ENCODE measurements around the gene RARRES1.

RARRES1 gene

GRCh38 chr3:158763421-158763820, 31.2 kb upstream of the RARRES1 start:
- no peak for DNase-seq

- DNase-seq = no peak
These were observed 30.4 kb upstream of the RARRES1 start for GRCh38 chr3:158762701-158763100.

GRCh38 chr3:158761350-158761749, 29.1 kb upstream of the RARRES1 start:
- DNase-seq = no peak

- no peak for DNase-seq
These were observed 23.2 kb upstream of the RARRES1 start for GRCh38 chr3:158755421-158755820.

DNA sequence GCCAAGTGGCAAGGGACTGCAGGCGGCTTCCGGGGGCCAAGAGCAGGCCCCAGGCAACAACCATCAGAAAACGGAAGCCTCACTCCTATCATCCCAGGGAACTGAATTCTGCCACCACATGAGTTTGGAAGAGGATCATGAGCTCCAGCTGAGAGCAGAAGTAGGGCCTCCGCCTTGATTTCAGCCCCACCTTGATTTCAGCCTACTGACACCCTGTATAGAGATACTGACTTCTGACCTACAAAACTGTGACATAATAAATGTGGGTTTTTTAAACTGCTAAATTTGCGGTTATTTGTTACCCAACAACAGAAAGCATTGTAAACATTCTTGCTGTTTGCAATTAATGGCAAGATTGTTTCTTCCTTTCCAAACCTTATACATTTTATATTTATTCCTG, 21.6 kb upstream of the RARRES1 start:
- DNase-seq = no peak

GRCh38 chr3:158751316-158751715, 19.1 kb upstream of the RARRES1 start:
- no peak for DNase-seq

- no peak for DNase-seq
These were observed 17.8 kb upstream of the RARRES1 start for GRCh38 chr3:158750016-158750415.

DNA sequence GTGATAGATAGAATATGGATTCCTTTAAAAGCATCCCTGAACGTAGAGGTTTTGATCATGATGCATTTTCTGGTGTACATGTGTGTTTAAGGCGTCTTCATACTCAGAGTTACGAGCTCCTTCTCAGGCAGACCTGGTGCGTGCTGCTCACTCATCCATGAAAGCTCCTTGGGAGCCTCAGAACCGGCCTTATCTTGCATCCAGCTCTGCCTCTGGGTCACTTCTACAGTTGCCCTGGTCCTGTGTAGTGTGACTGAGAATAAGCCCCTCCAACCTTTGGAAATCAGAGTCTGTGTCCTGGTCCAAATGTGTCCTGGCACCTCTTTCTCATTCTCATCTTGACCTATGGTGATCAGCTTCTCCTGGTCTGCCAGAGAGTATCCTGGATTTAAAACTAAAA, 17.3 kb upstream of the RARRES1 start:
- DNase-seq = no peak

- DNase-seq = no peak
These were observed 16.1 kb upstream of the RARRES1 start for GRCh38 chr3:158748237-158748828.

GRCh38 chr3:158747417-158747816, 15.2 kb upstream of the RARRES1 start:
- DNase-seq = no peak

DNA sequence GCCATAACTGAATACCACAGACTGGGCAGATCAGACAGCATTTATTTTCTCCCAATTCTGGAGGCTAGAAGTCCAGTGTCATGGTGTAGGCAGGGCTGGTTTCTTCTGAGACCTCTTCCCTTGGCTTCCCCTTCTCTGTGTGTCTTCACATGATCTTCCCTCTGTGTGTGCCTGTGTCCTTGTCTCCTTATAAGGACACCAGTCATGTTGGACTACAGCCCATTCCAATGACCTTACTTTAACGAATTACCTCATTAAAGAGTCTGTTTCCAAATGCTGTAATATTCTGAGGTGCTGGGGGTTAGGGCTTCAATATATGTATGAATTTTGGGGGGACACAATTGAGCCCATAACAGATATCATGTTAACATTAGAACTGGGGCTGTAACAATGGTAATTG, 13.3 kb upstream of the RARRES1 start:
- DNase-seq = no peak

DNA sequence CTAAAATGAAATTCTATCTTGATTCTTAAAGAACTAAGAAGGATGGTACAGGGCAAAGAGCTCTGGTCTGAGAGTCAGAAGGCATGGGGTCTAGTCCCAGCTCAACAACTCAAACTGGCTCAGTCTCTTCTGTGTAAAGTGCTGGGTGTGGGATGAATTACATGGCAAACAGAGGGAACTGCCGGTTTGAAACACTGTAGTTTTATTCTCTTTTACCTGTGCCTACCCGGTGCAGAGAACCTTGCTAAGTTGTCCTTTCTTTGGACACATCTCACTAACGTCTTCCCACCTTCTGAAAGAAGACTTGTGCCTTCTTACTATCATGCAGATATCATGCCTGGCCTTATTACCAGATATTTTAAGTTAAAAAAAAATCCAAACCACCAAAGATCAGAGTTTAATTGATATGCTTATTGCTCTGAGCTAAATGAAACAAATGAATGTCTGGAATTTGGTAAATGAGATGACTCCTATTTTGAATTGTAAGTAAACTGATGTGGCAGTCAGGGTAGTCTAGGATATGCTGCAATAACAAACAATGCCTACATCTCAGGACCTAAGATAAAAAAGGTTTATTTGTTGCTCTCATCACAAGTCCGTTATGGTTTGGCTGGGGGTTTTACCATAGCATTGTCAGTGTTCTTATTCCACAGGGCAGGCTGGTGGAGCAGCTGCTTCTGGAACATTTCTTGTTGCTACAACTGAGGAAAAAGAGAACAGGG, 12.5 kb upstream of the RARRES1 start:
- DNase-seq = no peak

DNA sequence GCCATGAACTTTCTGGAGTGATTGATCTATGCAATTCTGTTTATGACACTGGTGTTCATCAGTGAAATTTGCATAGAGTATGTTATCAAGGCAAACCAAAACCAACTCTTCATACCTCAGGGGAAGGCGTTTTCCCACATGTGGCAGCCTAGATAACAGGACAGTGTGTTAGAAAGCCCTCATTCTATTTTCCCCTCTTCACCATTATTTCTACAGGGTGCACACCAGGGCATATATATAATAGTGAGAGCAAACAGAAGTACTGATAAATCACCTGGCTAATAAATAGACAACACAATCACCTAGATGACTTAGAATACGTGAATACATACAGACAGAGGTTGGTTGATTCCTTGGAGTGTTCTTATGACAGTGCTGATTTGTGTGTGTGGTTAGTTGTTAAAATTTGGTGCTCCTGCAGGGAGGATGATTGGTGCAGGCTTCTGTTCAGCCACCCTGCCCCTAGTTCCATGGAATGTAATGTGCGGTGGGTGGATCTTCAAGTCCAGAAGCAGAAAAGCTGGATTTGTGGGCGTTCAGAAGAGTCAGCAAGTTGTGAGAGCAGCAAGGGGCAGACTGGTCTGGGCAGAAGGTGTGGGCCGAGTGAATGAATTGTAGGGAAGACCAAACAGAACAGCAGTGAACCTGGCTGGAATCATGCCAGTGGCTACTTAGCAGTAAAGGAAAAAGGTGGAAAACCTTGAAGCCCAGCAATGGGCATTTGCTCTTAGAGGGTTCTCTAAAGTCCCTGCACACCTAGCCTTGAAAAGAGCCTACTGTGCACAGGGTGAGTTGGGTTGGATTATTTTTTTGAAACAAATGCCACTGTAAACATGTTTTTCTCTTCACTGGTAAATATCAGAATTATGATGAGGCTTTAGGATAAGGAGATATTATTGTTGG, 11.7 kb upstream of the RARRES1 start:
- DNase-seq = no peak

DNA sequence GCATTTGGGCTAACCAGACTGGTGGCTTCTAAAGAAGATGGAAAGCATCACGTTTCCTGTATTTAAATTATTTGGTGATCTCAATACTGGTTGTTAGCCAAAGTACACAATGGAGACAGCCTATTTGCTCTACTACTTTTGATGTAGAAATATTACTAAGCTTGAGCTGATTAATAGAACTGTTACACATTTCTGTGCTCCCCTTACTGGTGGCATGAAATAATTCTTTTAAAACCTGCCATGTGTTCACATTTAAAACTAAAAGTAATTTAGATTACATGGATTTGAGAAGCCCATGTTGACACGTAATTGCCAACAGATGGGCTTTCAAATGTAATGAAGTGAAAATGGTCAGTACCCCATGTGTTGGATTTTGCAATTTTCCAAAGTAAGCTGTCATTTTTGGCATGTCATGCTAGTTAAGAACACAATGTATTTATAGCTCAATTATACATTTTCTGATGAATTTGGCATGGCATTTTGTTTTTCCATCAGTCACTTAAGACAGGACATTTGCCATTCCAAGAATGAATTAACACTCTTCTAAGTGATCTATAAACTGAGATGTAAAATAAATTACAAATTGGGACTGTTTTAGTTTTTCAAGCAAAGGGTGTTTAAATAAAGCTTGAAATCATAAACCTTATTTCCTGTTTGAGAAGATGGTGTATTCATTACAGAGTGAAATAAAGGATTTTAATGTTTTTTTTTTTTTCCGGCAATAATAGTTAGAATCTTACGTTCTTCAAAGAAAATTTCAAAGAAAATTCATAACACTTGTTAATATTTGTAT, 10.8 kb upstream of the RARRES1 start:
- no peak for DNase-seq

- DNase-seq = no peak
These were observed 7.4 kb upstream of the RARRES1 start for GRCh38 chr3:158739661-158740060.

- no peak for DNase-seq
These were observed 6.8 kb upstream of the RARRES1 start for GRCh38 chr3:158739078-158739477.

DNA sequence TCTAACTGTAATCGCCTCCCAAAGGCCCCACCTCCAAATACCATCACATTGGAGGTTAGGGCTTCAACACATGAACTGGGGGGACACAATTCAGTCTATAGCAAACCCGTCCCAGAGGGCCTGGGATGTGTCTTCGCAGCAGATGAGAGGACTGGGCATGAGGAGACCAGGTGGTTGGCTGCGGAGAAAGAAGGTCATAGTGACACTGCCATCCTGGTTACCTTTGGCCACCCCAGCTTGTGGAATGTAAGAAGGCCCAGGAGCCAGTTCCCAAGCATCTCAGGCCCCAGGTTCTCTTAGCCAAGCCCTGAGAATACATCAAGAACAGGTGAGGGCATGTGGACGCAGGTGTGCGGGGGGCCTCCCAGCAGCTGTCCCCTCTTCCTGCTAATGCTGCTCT, 6.4 kb upstream of the RARRES1 start:
- no peak for DNase-seq

DNA sequence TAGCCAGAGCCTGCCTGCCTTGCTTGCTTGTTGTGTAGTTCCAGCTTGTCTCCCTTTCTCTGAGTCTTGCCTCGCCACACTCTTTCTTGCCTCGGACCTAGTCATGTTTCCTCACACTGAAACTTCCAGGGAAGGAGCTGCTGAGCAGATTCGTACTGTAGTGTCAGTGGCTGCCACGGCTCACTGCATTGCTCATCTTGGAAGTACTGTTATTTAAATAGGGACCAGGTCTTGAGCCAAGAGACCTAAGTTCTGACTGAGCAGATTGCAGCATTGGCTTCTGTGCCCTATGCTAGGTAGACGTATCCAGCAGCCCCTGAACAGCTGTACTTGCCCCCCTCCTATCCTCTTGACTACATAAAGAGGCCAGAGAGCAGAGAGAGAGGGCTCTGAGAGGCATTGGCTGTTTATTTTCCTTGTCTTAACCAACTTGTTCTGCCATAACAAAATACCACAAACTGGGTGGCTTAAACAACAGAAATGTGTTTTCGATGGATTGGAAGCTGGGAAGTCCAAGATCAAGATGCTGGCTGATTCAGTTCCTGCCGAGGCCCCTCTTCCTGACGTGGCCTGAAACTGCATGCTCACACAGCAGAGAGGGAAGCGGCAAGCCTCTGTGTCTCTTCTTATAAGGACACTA, 5.8 kb upstream of the RARRES1 start:
- DNase-seq = no peak

DNA sequence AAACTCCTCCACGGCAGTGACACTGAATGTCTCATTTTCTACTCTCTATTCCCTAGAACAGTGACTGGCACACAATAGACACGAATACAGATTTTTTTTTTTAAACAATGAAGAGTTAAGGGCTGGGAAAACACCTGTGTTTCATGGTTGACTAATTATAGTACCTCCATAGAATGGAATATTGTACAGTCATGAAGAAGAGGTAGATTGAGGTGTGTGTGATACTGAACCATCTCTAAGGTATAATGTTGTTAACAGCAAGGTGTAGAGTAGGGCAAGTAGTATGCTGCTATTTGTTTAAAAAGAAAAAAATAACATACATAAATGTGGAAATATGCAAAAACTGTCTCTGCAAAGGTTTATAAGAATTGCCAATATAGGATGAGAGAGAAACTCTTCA, 5.2 kb upstream of the RARRES1 start:
- no peak for DNase-seq

DNA sequence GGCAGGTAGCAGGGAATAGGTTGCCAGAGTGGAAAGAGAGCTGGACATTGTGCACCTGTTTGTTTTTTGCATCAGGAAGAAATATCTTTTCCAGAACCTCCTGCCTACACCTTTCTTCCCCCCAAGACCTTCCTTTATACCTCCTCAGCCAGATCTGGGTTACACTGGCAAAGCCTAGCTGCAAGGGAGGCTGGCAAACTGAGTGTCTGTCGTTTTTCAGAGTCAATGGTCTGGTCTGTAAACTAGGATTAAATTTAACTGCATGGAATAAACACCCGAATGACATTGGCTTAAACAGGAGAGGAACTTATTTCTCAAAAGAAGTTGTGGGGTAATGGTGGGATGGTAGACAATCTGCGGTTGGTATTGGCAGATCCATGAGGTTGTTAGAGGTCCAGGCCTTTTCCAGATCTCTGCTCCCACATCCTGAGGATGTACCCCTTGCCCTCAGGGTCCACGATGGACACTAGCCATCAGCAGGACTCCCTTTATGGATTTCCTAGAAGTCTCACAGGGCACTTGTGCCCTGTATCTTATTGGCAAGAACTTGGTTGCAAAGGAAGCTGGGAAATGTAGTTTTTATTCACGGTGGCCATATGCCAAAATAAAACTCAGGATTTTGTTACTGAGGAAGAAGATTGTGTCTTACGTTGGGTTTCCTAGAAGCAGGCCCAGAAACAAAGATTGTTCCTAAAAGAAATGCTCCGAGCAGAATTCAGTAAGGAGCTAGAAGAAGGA, 3.2 kb upstream of the RARRES1 start:
- no peak for DNase-seq

DNA sequence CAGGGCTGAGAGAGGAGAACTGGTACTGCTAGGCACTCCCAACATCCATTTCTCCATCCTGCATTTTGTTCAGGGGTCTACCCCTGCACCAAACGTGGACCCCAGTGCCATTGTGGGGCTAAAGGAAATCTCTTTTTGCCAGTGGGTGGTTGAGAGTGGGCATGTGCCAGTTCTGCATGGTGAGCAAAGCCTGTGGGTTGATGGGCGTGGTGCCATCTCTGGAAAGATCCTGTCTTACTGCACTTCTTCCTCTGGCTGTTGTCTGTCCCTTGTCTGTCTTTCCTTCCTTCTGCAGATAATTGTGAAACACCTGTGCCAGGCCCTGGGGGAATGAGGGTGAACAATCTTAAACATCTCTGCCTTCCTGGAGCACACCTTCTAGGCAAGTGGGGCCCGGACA, 1.4 kb upstream of the RARRES1 start:
- no peak for DNase-seq

DNA sequence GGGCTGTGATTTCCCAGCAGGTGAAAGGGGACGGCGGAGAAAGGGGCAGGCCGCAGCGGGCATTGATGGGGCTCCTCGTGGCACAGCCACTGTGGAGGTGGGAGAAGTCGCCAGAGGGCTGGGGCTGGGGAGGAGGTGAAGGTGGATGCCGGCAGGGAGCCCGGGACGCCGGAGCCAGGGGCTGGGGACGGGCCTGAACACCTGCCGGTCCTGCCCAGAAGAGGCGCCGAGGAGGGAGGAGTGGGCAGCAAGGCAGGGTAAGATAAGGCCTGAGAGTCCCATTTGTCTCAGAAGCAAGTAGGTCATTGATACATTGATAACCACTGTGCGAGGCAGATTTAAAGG, 571 bp upstream of the RARRES1 start:
- DNase-seq = no peak
